ENCODE results near the gene TBC1D17. TPM values are rescaled to one million over a fixed set of nuclear protein-coding genes. Genes with fewer than 3 reads are reported as not detected.
"Not testable (repeated sequence)": the region's sequence is repeated elsewhere in the genome, so short reads cannot be mapped to it uniquely, and the experiment has no call there.

The TBC1D17 gene
- total RNA-seq, 4 donors from 2014 or later, result 9.1 to 44.1 (median 12.5) TPM

- intact Hi-C loops (cut with DNase I; ENCODE audit: low total_unique reads), result no loop called here
- DNase-seq, result no peak
- H3K36me3 ChIP-seq, result no peaks in the 10 kb centered on the region
Measured at GRCh38 chr19:49923055-49924003, 45.8 kb downstream of the TBC1D17 start.

GRCh38 chr19:49924004-49924880, 46.7 kb downstream of the TBC1D17 start:
- Histone ChIP-seq H3K36me3 (no peaks in the 10 kb centered on the region), H3K27me3 (no peaks in the 10 kb centered on the region), H3K9me3 (no peaks in the 10 kb centered on the region), H3K4me1 (no peaks in the 10 kb centered on the region), H3K4me3 (no peak overlapping the region), H3K27ac (no peak overlapping the region)
- intact Hi-C loops (cut with DNase I; ENCODE audit: low total_unique reads), result no loop called here
- no peak for TF ChIP-seq CTCF (IDR thresholded peaks at IDR 0.05)
- DNase-seq, result no peak

More at GRCh38 chr19:49923055-49924003, 45.8 kb downstream of the TBC1D17 start:
- no peak overlapping the region for H3K4me3 ChIP-seq
- no peaks in the 10 kb centered on the region for H3K9me3 ChIP-seq
- no peaks in the 10 kb centered on the region for H3K27me3 ChIP-seq
- TF ChIP-seq CTCF (IDR thresholded peaks at IDR 0.05) (no peak), POLR2A (IDR thresholded peaks at IDR 0.05) (no peak)
- no peaks in the 10 kb centered on the region for H3K4me1 ChIP-seq
- H3K27ac ChIP-seq, result no peak overlapping the region

- H3K36me3 ChIP-seq; intact Hi-C loops (cut with DNase I; ENCODE audit: low total_unique reads); H3K27ac ChIP-seq; H3K4me3 ChIP-seq; DNase-seq; H3K4me1 ChIP-seq; H3K9me3 ChIP-seq; H3K27me3 ChIP-seq: not testable (repeated sequence)
Measured at GRCh38 chr19:49924881-49925210, 47.3 kb downstream of the TBC1D17 start.

DNA sequence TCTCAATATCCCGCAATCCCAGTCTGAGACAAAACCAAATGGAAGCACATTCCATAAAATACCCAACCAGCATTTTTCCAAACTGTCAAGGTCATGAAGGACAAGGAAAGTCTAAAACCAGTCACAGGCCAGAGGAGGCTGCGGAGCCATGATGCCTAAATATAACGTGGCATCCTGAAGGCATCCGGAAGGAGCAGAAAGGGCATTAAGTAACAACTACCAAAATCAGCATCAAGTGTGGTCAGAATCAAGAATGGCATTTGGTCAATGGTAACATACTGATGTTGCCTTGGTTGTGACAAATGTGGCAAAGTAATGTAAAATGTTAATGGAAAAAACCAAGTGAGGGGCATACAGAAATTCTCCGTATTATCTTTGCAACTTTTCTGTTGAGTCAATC, 48.0 kb downstream of the TBC1D17 start:
- no peaks in the 10 kb centered on the region for H3K36me3 ChIP-seq
- no peaks in the 10 kb centered on the region for H3K27me3 ChIP-seq
- intact Hi-C loops (cut with DNase I; ENCODE audit: low total_unique reads), result no loop called here
- H3K27ac ChIP-seq, result no peak overlapping the region
- H3K9me3 ChIP-seq, result no peaks in the 10 kb centered on the region
- H3K4me3 ChIP-seq, result no peak overlapping the region
- TF ChIP-seq CTCF (IDR thresholded peaks at IDR 0.05), result no peak
- TF ChIP-seq POLR2A (IDR thresholded peaks at IDR 0.05), result no peak
- no peak for DNase-seq
- H3K4me1 ChIP-seq, result no peaks in the 10 kb centered on the region

- TF ChIP-seq POLR2A (IDR thresholded peaks at IDR 0.05), result no peak
- TF ChIP-seq CTCF (IDR thresholded peaks at IDR 0.05), result no peak
- intact Hi-C loops (cut with DNase I; ENCODE audit: low total_unique reads), result no loop called here
- Histone ChIP-seq H3K4me1 (no peaks in the 10 kb centered on the region), H3K27ac (no peak overlapping the region), H3K9me3 (no peaks in the 10 kb centered on the region), H3K27me3 (no peaks in the 10 kb centered on the region), H3K36me3 (no peaks in the 10 kb centered on the region), H3K4me3 (no peak overlapping the region)
- no peak for DNase-seq
Measured at GRCh38 chr19:49926515-49926914, 49.0 kb downstream of the TBC1D17 start.
